PC-3 (cell line): ENCODE data around the gene RPS6KA1. TPM values are rescaled to one million over a fixed set of nuclear protein-coding genes. Genes with fewer than 3 reads are reported as not detected.

Source experiments
- ATAC-seq: fragments of 200-7000 bp; cut with Tn5 transposase; 2 replicates; pipeline ENCODE4 v1.9.1; 2020; ENCODE audit warnings: mild to moderate bottlenecking, moderate library complexity
- BruUV-seq: library from RNA; stranded (reverse); fragments of 400-500 nt; replicated peaks from 2 replicates; lab custom pipeline; 2021; lab: Mats Ljungman, UMichigan
- CTCF ChIA-PET: fragments of 300-600 bp; sonication (Branson Sonifier 250); formaldehyde crosslinking; loops from one replicate; lab custom pipeline; 2022; ENCODE audit warnings: antibody characterized with exemption; lab: Charles Lee
- POLR2A ChIA-PET: fragments of 300-600 bp; sonication (Branson Sonifier 250); formaldehyde crosslinking; loops from one replicate; lab custom pipeline; 2022; ENCODE audit warnings: antibody characterized with exemption; ENCODE audit not compliant: unreplicated experiment; lab: Charles Lee
- DNase-seq: peaks from one replicate; pipeline ENCODE4 v3.0.0-alpha.2; 2015
- H2AFZ ChIP-seq: fragments of 300-600 bp; sonication (generic); 2 replicates; pipeline ENCODE4 v1.6.0; 2016; ENCODE audit warnings: antibody characterized with exemption, low read length
- H3F3A ChIP-seq: fragments of 300-600 bp; sonication (generic); one replicate; pipeline ENCODE4 v1.6.0; 2017; ENCODE audit warnings: antibody characterized with exemption, low read length, control low read depth, mild to moderate bottlenecking; ENCODE audit not compliant: unreplicated experiment
- H3K27ac ChIP-seq: fragments of 300-600 bp; sonication (generic); 2 replicates; pipeline ENCODE4 v1.5.1; 2016; ENCODE audit warnings: mild to moderate bottlenecking, low read length
- H3K27me3 ChIP-seq: fragments of 300-600 bp; sonication (generic); 2 replicates; pipeline ENCODE4 v1.6.1; 2016; ENCODE audit warnings: low read length, mixed read lengths
- H3K36me3 ChIP-seq: fragments of 300-600 bp; sonication (generic); 2 replicates; pipeline ENCODE4 v1.6.1; 2016; ENCODE audit warnings: low read depth, mixed run types, low read length, mixed read lengths
- H3K4me1 ChIP-seq: fragments of 300-600 bp; sonication (generic); 2 replicates; pipeline ENCODE4 v1.5.1; 2016; ENCODE audit warnings: low read length; ENCODE audit not compliant: insufficient read depth
- H3K4me2 ChIP-seq: fragments of 300-600 bp; sonication (generic); 2 replicates; pipeline ENCODE4 v1.6.0; 2016; ENCODE audit warnings: low read length
- H3K4me3 ChIP-seq: fragments of 300-600 bp; sonication (generic); 2 replicates; pipeline ENCODE4 v1.5.1; 2016; ENCODE audit warnings: mild to moderate bottlenecking, low read length, mixed read lengths
- H3K79me2 ChIP-seq: fragments of 300-600 bp; sonication (generic); 2 replicates; pipeline ENCODE4 v1.6.1; 2017; ENCODE audit warnings: low read length, mixed read lengths
- H3K9ac ChIP-seq: fragments of 300-600 bp; sonication (generic); 2 replicates; pipeline ENCODE4 v1.6.0; 2016; ENCODE audit warnings: mild to moderate bottlenecking, low read length
- H3K9me2 ChIP-seq: fragments of 300-600 bp; sonication (generic); replicated peaks from 2 replicates; pipeline ENCODE4 v1.6.1; 2016; ENCODE audit warnings: mixed run types, low read length, mixed read lengths
- H3K9me3 ChIP-seq: fragments of 300-600 bp; sonication (generic); 2 replicates; pipeline ENCODE4 v1.6.1; 2016; ENCODE audit warnings: low read length, mixed read lengths
- H4K20me1 ChIP-seq: fragments of 300-600 bp; sonication (generic); 2 replicates; pipeline ENCODE4 v1.6.1; 2016; ENCODE audit warnings: low read length, mixed read lengths
- EZH2 ChIP-seq: fragments of 300-600 bp; sonication (generic); IDR thresholded peaks from one replicate; pipeline ENCODE4 v1.6.1; 2017; ENCODE audit warnings: antibody characterized with exemption, mild to moderate bottlenecking, low read length; ENCODE audit not compliant: unreplicated experiment
- EZH2phosphoT487 ChIP-seq: fragments of 300-600 bp; sonication (generic); IDR thresholded peaks from 2 replicates; pipeline ENCODE4 v1.6.1; 2018; ENCODE audit warnings: mild to moderate bottlenecking, antibody characterized with exemption, low read length, borderline replicate concordance
- intact Hi-C: fragments of 100-400 bp; cut with micrococcal nuclease; formaldehyde crosslinking; loops from 2 replicates; pipeline ENCODE4 v1.9.0; 2023
- total RNA-seq: library from RNA; depleted of rRNA; stranded (reverse); fragments of >200 nt; gene quantifications from 2 replicates; pipeline ENCODE4 v1.2.3, GENCODE V29; 2014
- TF ChIP-seq, protein P1 (sequence below): fragments of 300-600 bp; sonication (generic); conservative IDR thresholded peaks from 2 replicates; pipeline ENCODE4 v1.5.1; 2017; ENCODE audit warnings: antibody characterized with exemption, low read depth, mild to moderate bottlenecking, low read length

RPS6KA1 gene
- total RNA-seq, 1 experiment from 2014 or later = 98.2 TPM

DNA sequence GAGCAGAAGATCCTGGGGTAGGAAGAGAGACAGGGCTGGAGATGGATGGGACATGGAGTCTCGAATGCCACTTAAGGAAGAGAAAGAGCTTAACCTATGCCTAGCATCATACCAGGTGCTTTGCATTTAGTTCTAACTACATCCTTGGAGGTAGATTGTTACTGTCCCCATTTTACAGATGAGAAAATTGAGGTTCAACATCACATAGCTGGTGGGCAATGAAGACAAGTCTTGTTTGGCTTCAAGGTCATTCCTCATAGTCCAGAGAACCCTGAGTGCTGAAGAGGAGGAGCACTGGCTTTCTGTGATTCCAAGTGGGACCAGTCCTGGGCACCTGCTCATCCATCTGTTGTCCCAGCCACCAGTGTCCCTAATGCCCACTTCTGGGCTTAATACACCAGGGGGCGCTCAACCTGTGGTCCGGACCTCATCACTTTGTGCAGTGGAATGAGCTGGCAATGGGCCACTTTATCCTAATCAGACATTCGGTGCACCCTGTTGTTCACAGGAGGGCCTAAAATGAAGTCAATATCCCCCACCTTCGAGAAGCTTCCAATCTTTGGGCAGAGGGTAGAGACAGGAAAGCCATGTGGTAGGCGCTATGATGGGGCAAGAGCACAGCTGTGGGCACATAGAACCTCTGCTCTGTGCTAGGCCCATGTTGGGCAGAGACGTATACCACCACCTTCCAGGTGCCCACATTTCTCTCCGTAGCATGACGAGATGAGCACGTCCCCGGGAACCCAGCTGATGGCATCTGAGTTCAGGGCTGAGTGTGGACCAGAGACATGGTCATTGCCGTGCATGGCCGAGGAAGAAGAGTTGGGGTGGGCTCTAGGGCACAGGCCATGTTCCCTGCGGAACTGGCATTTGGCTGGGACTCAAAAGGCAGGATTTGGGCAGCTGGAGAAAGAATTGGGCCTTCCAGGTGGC, 9.2 kb downstream of the RPS6KA1 start:
- H3K27ac ChIP-seq = peak overlapping the region; percentile 21
- H4K20me1 ChIP-seq = peaks cover 4% of the 10 kb centered on the region; the same call in 1 of the 2 replicates
- no peak overlapping the region for H3K4me2 ChIP-seq
- no peaks in the 10 kb centered on the region for H3K9me2 ChIP-seq
- ATAC-seq = peak; percentile 18; the same call in 1 of the 2 replicates
- no peaks in the 10 kb centered on the region for H3F3A ChIP-seq
- H3K36me3 ChIP-seq = peaks cover 17% of the 10 kb centered on the region
- intact Hi-C loops = loop anchor here (2.0 kb wide), 1 partner anchor 38 kb away; no protein-coding TSS in a partner anchor
- ChIA-PET POLR2A (interaction anchor here (0.7 kb wide), 1 partner anchor 34 kb away, joined by 4 read pairs; no protein-coding TSS in a partner anchor), CTCF (interaction anchor here (0.6 to 1.8 kb wide), 7 partner anchors 9 to 407 kb away, joined by 3 to 10 read pairs (median 5); partner anchors contain the start of gene RPS6KA1)
- no TSS peak for BruUV-seq
- peaks cover 23% of the 10 kb centered on the region for H3K4me1 ChIP-seq
- TF ChIP-seq EZH2 (no peak), EZH2phosphoT487 (no peak)
- TF ChIP-seq, protein P1, sequence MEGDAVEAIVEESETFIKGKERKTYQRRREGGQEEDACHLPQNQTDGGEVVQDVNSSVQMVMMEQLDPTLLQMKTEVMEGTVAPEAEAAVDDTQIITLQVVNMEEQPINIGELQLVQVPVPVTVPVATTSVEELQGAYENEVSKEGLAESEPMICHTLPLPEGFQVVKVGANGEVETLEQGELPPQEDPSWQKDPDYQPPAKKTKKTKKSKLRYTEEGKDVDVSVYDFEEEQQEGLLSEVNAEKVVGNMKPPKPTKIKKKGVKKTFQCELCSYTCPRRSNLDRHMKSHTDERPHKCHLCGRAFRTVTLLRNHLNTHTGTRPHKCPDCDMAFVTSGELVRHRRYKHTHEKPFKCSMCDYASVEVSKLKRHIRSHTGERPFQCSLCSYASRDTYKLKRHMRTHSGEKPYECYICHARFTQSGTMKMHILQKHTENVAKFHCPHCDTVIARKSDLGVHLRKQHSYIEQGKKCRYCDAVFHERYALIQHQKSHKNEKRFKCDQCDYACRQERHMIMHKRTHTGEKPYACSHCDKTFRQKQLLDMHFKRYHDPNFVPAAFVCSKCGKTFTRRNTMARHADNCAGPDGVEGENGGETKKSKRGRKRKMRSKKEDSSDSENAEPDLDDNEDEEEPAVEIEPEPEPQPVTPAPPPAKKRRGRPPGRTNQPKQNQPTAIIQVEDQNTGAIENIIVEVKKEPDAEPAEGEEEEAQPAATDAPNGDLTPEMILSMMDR = peak; percentile 74
- H3K27me3 ChIP-seq = no peaks in the 10 kb centered on the region
- H3K79me2 ChIP-seq = peaks cover 47% of the 10 kb centered on the region
- no peak overlapping the region for H3K9ac ChIP-seq
- H2AFZ ChIP-seq = no peak overlapping the region
- DNase-seq = peak; percentile 63
- H3K9me3 ChIP-seq = no peaks in the 10 kb centered on the region
- H3K4me3 ChIP-seq = no peak overlapping the region

DNA sequence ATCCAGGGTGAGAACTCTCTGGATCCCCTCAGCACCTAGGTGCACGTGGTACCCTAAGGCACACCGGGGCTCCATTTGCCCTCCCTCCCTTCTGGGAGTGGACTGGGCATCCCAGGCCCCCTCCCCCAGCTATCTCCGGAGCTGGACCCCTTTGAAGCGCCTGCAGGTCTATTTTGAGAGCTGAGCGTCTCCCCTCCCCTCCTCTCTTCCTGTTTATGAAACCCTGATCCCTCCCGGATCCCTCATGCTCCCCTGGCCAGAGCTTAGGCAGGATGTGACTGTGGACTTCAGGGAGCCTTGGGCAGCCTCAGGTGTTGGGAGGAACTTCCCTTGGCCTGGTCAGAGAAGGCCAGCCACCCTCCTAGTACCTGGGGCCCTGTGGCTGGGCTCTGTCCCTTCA, 10.2 kb downstream of the RPS6KA1 start:
- peaks cover 4% of the 10 kb centered on the region; the same call in 1 of the 2 replicates for H4K20me1 ChIP-seq
- TF ChIP-seq EZH2 (no peak), EZH2phosphoT487 (no peak)
- TF ChIP-seq, protein P1 = no peak
- no peak overlapping the region for H3K9ac ChIP-seq
- no peaks in the 10 kb centered on the region for H3K9me3 ChIP-seq
- no peaks in the 10 kb centered on the region for H3K27me3 ChIP-seq
- H3K27ac ChIP-seq = no peak overlapping the region
- CTCF ChIA-PET = no interaction called here
- no peak overlapping the region for H3K4me3 ChIP-seq
- no peaks in the 10 kb centered on the region for H3K9me2 ChIP-seq
- no peaks in the 10 kb centered on the region for H3F3A ChIP-seq
- no peak for DNase-seq
- H3K79me2 ChIP-seq = peaks cover 37% of the 10 kb centered on the region
- no peak overlapping the region for H2AFZ ChIP-seq
- POLR2A ChIA-PET = no interaction called here
- BruUV-seq = no TSS peak
- H3K4me1 ChIP-seq = peaks cover 23% of the 10 kb centered on the region
- peaks cover 17% of the 10 kb centered on the region for H3K36me3 ChIP-seq
- no peak for ATAC-seq
- no peak overlapping the region for H3K4me2 ChIP-seq
- intact Hi-C loops = loop anchor here (2.0 kb wide), 1 partner anchor 39 kb away; no protein-coding TSS in a partner anchor
